ENCODE results near the gene ITGB4. TPM values are rescaled to one million over a fixed set of nuclear protein-coding genes. Genes with fewer than 3 reads are reported as not detected.

Gene ITGB4
- total and polyA plus RNA-seq, 2 of the 13 experiments (the other 11 are each of a cell fraction or from before 2014, with no cell fraction given): 6.9 to 14.5 TPM

GRCh38 chr17:75697651-75698291, 23.5 kb upstream of the ITGB4 start (continued):
- no peak for TF ChIP-seq ZNF558 (CRISPR knock-in tag; IDR thresholded peaks at IDR 0.05; ENCODE audit: borderline replicate concordance)
- no peak for TF ChIP-seq ETV6 (CRISPR knock-in tag; conservative IDR thresholded peaks at IDR 0.05)
- TF ChIP-seq MLX (CRISPR knock-in tag; IDR thresholded peaks at IDR 0.05): peak; percentile 58; the same call in 1 of the 2 replicates
- TF ChIP-seq ZBTB38 (CRISPR knock-in tag; IDR thresholded peaks at IDR 0.05): peak; percentile 84
- TF ChIP-seq MAF1 (CRISPR knock-in tag; IDR thresholded peaks at IDR 0.05; ENCODE audit: borderline replicate concordance): no peak
- TF ChIP-seq DRAP1 (CRISPR knock-in tag; IDR thresholded peaks at IDR 0.05): peak; percentile 40; the same call in 1 of the 2 replicates
- TF ChIP-seq ZNF496 (CRISPR knock-in tag; IDR thresholded peaks at IDR 0.05; ENCODE audit: insufficient replicate concordance): no peak
- TF ChIP-seq NCOA5 (CRISPR knock-in tag; IDR thresholded peaks at IDR 0.05): no peak
- TF ChIP-seq IRX3 (CRISPR knock-in tag; IDR thresholded peaks at IDR 0.05; ENCODE audit: borderline replicate concordance, low read depth): no peak
- TF ChIP-seq GLI4 (CRISPR knock-in tag; IDR thresholded peaks at IDR 0.05; ENCODE audit: borderline replicate concordance): no peak
- TF ChIP-seq ZNF687 (CRISPR knock-in tag; IDR thresholded peaks at IDR 0.05): peak; percentile 62
- TF ChIP-seq FOXA1 (IDR thresholded peaks at IDR 0.05): no peak
- 0 out of 2 replicates have a peak, but pooled peaks have one; percentile 25 for TF ChIP-seq FOXA1 (CRISPR knock-in tag; IDR thresholded peaks at IDR 0.05)
- no peak for TF ChIP-seq ZNF101 (CRISPR knock-in tag; IDR thresholded peaks at IDR 0.05; ENCODE audit: borderline replicate concordance, low read depth)
- peak; percentile 86 for TF ChIP-seq TCF7 (IDR thresholded peaks at IDR 0.05; ENCODE audit: low read depth)
- TF ChIP-seq ZNF549 (CRISPR knock-in tag; IDR thresholded peaks at IDR 0.05): no peak
- TF ChIP-seq TP53 (CRISPR knock-in tag; conservative IDR thresholded peaks at IDR 0.05): no peak
- TF ChIP-seq ZFP37 (CRISPR knock-in tag; IDR thresholded peaks at IDR 0.05; ENCODE audit: borderline replicate concordance): no peak
- no peak for TF ChIP-seq ZHX1 (CRISPR knock-in tag; IDR thresholded peaks at IDR 0.05; ENCODE audit: low read depth)
- no peak for TF ChIP-seq SYNCRIP (IDR thresholded peaks at IDR 0.05; ENCODE audit: insufficient read depth, low read depth, low read length)
- TF ChIP-seq ZC3H4 (CRISPR knock-in tag; IDR thresholded peaks at IDR 0.05; ENCODE audit: borderline replicate concordance): no peak
- no peak for TF ChIP-seq CENPX (CRISPR knock-in tag; IDR thresholded peaks at IDR 0.05)
- no peak for TF ChIP-seq GTF2F1 (IDR thresholded peaks at IDR 0.05; ENCODE audit: low read length)
- TF ChIP-seq ZNF816 (CRISPR knock-in tag; IDR thresholded peaks at IDR 0.05; ENCODE audit: borderline replicate concordance): no peak
